SK-N-SH (cell line): ENCODE data around the gene CDH22. TPM values are rescaled to one million over a fixed set of nuclear protein-coding genes. Genes with fewer than 3 reads are reported as not detected.

Source experiments
- CTCF ChIA-PET: fragments of 300-600, 350-600 bp; formaldehyde crosslinking; extraction: SDS; loops from one replicate; lab custom pipeline; 2021; lab: Yijun Ruan, JAX
- POLR2A ChIA-PET: fragments of 350-600 bp; sonication (Branson Sonifier 250); formaldehyde crosslinking; extraction: SDS; loops from one replicate; lab custom pipeline; 2020; ENCODE audit warnings: antibody characterized with exemption, inconsistent platforms; lab: Yijun Ruan, JAX
- DNase-seq: peaks from one replicate; pipeline ENCODE4 v3.0.0; 2012
- H2AFZ ChIP-seq: fragments of 200-600 bp; sonication (generic); 2 replicates; pipeline ENCODE4 v1.8.1; 2016; ENCODE audit warnings: antibody characterized with exemption, mild to moderate bottlenecking, low read depth
- H3F3A ChIP-seq: fragments of 200-600 bp; sonication (generic); replicated peaks from 2 replicates; pipeline ENCODE3; 2016; ENCODE audit warnings: antibody characterized with exemption, mild to moderate bottlenecking; ENCODE audit not compliant: insufficient read depth
- H3K27ac ChIP-seq, 2 experiments: fragments of 200-500 bp in 1 of 2; fragments of 200-600 bp in 1 of 2; sonication (Bioruptor generic) in 1 of 2; sonication (generic), shearing (Covaris generic) in 1 of 2; 2 replicates each; pipeline versions ENCODE4 v1.5.1 to v1.6.1; 2014 to 2016; ENCODE audit warnings: low read depth in 2 of 2, inconsistent platforms in 1 of 2, low read length in 1 of 2, mild to moderate bottlenecking in 1 of 2, mixed read lengths in 1 of 2
- H3K27me3 ChIP-seq: fragments of 200-600 bp; sonication (generic), shearing (Covaris generic); 2 replicates; pipeline ENCODE4 v1.6.1; 2016; ENCODE audit warnings: mixed run types; ENCODE audit not compliant: insufficient read depth
- H3K36me3 ChIP-seq, 2 experiments: fragments of 200-500 bp in 1 of 2; fragments of 200-600 bp in 1 of 2; sonication (Bioruptor generic) in 1 of 2; sonication (generic) in 1 of 2; replicated peaks in 1 of 2; 2 replicates each; pipeline versions ENCODE3 to v1.5.1; 2014 to 2016; ENCODE audit warnings: low read length in 1 of 2, mild to moderate bottlenecking in 1 of 2; ENCODE audit not compliant: insufficient read depth in 2 of 2, control insufficient read depth in 1 of 2
- H3K4me1 ChIP-seq, 2 experiments: fragments of 200-500 bp in 1 of 2; fragments of 200-600 bp in 1 of 2; sonication (Bioruptor generic) in 1 of 2; sonication (generic), shearing (Covaris generic) in 1 of 2; 2 replicates each; pipeline versions ENCODE4 v1.5.1 to v1.6.1; 2014 to 2016; ENCODE audit warnings: low read depth in 1 of 2, low read length in 1 of 2, mixed run types in 1 of 2; ENCODE audit not compliant: insufficient read depth in 2 of 2, control insufficient read depth in 1 of 2
- H3K4me2 ChIP-seq: fragments of 200-600 bp; sonication (generic), shearing (Covaris generic); 2 replicates; pipeline ENCODE4 v1.6.1; 2017; ENCODE audit warnings: mixed run types
- H3K4me3 ChIP-seq, 2 experiments: fragments of 200-500 bp in 1 of 2; fragments of 200-600 bp in 1 of 2; sonication (Bioruptor generic) in 1 of 2; sonication (generic), shearing (Covaris generic) in 1 of 2; 2 replicates each; pipeline versions ENCODE4 v1.5.1 to v1.8.1; 2014 to 2016; ENCODE audit warnings: low read depth in 2 of 2, inconsistent platforms in 1 of 2, low read length in 1 of 2, mild to moderate bottlenecking in 1 of 2, mixed read lengths in 1 of 2, moderate library complexity in 1 of 2
- H3K79me2 ChIP-seq: fragments of 200-600 bp; sonication (generic); 2 replicates; pipeline ENCODE4 v1.8.1; 2017; ENCODE audit warnings: mild to moderate bottlenecking; ENCODE audit not compliant: insufficient read depth
- H3K9ac ChIP-seq: fragments of 200-600 bp; sonication (generic); 2 replicates; pipeline ENCODE4 v1.6.1; 2017; ENCODE audit warnings: mixed run types
- H3K9me2 ChIP-seq: fragments of 200-600 bp; sonication (generic); 2 replicates; pipeline ENCODE4 v1.6.1; 2017; ENCODE audit warnings: mixed run types
- H3K9me3 ChIP-seq: fragments of 200-600 bp; sonication (generic); 2 replicates; pipeline ENCODE4 v1.6.1; 2017; ENCODE audit warnings: mixed run types, mild to moderate bottlenecking, moderate library complexity
- H4K20me1 ChIP-seq: fragments of 200-600 bp; sonication (generic); 2 replicates; pipeline ENCODE4 v1.6.1; 2017; ENCODE audit warnings: mild to moderate bottlenecking, mixed run types; ENCODE audit not compliant: insufficient read depth
- CHD2 ChIP-seq: fragments of 150-350 bp; IDR thresholded peaks from 2 replicates; pipeline ENCODE4 v1.6.1; 2018; ENCODE audit warnings: low read length; ENCODE audit not compliant: partially characterized antibody
- EP300 ChIP-seq, 2 experiments: IDR thresholded peaks; 2 replicates each; pipeline versions ENCODE4 v1.4.0 to v1.6.1; 2012; ENCODE audit warnings: borderline replicate concordance in 1 of 2, low read depth in 1 of 2, low read length in 1 of 2
- FOSL2 ChIP-seq: IDR thresholded peaks from 2 replicates; pipeline ENCODE4 v1.4.0; 2012; ENCODE audit warnings: low read depth, mild to moderate bottlenecking, moderate library complexity, borderline replicate concordance
- FOXM1 ChIP-seq: IDR thresholded peaks from 2 replicates; pipeline ENCODE4 v1.4.0; 2012; ENCODE audit warnings: low read depth, mild to moderate bottlenecking
- GABPA ChIP-seq: IDR thresholded peaks from 2 replicates; pipeline ENCODE4 v1.4.0; 2012; ENCODE audit warnings: low read depth, mild to moderate bottlenecking
- MXI1 ChIP-seq: IDR thresholded peaks from 2 replicates; pipeline ENCODE4 v1.6.1; 2012; ENCODE audit warnings: mild to moderate bottlenecking, low read depth, low read length, improper control_type of control experiment
- RFX5 ChIP-seq: IDR thresholded peaks from 2 replicates; pipeline ENCODE4 v1.6.1; 2012; ENCODE audit warnings: mild to moderate bottlenecking, improper control_type of control experiment, low read length
- USF1 ChIP-seq: IDR thresholded peaks from 2 replicates; pipeline ENCODE4 v1.4.0; 2012; ENCODE audit warnings: low read depth, borderline replicate concordance
- USF2 ChIP-seq: fragments of 150-350 bp; IDR thresholded peaks from 2 replicates; pipeline ENCODE4 v1.6.1; 2017; ENCODE audit warnings: antibody characterized with exemption, low read length, low read depth, borderline replicate concordance
- WGBS: methylation state at CpG from one replicate; pipeline ENCODE4 v1.1.6; 2017; ENCODE audit warnings: low lambda C conversion rate; 5-methylcytosine and 5-hydroxymethylcytosine counted together
- polyA plus RNA-seq, 3 experiments: library from polyadenylated mRNA; depleted of rRNA; stranded (reverse); fragments of >200 nt; gene quantifications; 2 replicates each; pipeline ENCODE4 v1.2.3, GENCODE V29; 2012

Gene CDH22
- polyA plus RNA-seq, 1 of the 3 experiments (the other 2 are of a cell fraction): not detected

GRCh38 chr20:46218656-46219055, 89.6 kb downstream of the CDH22 start:
- CTCF ChIA-PET: interaction anchor here (0.6 kb wide), 1 partner anchor 13 kb away, joined by 4 read pairs; no protein-coding TSS in a partner anchor

GRCh38 chr20:46217583-46217982, 90.7 kb downstream of the CDH22 start:
- H2AFZ ChIP-seq: no peak overlapping the region
- TF ChIP-seq GABPA: no peak
- no peak for TF ChIP-seq USF1
- no peaks in the 10 kb centered on the region for H3K9me3 ChIP-seq
- POLR2A ChIA-PET: no interaction called here
- no peaks in the 10 kb centered on the region for H3K27me3 ChIP-seq
- H3K4me2 ChIP-seq: no peak overlapping the region
- H3K79me2 ChIP-seq: no peaks in the 10 kb centered on the region
- peaks cover 0 to 31% of the 10 kb centered on the region in 2 experiments; a peak in 1 of 4 replicates for H3K4me1 ChIP-seq
- CTCF ChIA-PET: no interaction called here
- H3K9me2 ChIP-seq: no peaks in the 10 kb centered on the region
- no peak overlapping the region for H3K4me3 ChIP-seq
- H3K9ac ChIP-seq: no peak overlapping the region
- H4K20me1 ChIP-seq: no peaks in the 10 kb centered on the region
- peaks cover 3% of the 10 kb centered on the region for H3F3A ChIP-seq
- no peaks in the 10 kb centered on the region for H3K36me3 ChIP-seq
- DNase-seq: no peak
- no peak overlapping the region for H3K27ac ChIP-seq

More at GRCh38 chr20:46218656-46219055, 89.6 kb downstream of the CDH22 start:
- no peak overlapping the region for H3K4me2 ChIP-seq
- no peak overlapping the region for H3K27ac ChIP-seq
- no peaks in the 10 kb centered on the region for H3K27me3 ChIP-seq
- POLR2A ChIA-PET: no interaction called here
- no peaks in the 10 kb centered on the region for H3K9me2 ChIP-seq
- WGBS: 47% methylated on average over 6 of the region's 9 CpGs
- H3K79me2 ChIP-seq: no peaks in the 10 kb centered on the region
- peaks cover 0 to 31% of the 10 kb centered on the region in 2 experiments; a peak in 1 of 4 replicates for H3K4me1 ChIP-seq
- TF ChIP-seq FOSL2 (no peak), USF2 (no peak), RFX5 (no peak), FOXM1 (no peak), EP300 (IDR thresholded peaks at IDR 0.05; ENCODE audit: borderline replicate concordance in 1 of 2, low read depth in 1 of 2, low read length in 1 of 2) (no peak), CHD2 (no peak), MXI1 (no peak)
- no peak overlapping the region for H3K9ac ChIP-seq
- H3K4me3 ChIP-seq: no peak overlapping the region
- H2AFZ ChIP-seq: no peak overlapping the region
- no peaks in the 10 kb centered on the region for H4K20me1 ChIP-seq
- no peaks in the 10 kb centered on the region for H3K36me3 ChIP-seq
- no peak for DNase-seq
- H3K9me3 ChIP-seq: no peaks in the 10 kb centered on the region
- peaks cover 3% of the 10 kb centered on the region for H3F3A ChIP-seq
